Measurements from ENCODE around the gene KCNE4. TPM values are rescaled to one million over a fixed set of nuclear protein-coding genes. Genes with fewer than 3 reads are reported as not detected.

Gene KCNE4
- total RNA-seq, 1 experiment from 2014 or later, result 6.3 TPM

Other genes with a start within 250 kb of the KCNE4 start
- 178 and 215 TPM in 2 replicates for gene ACSL3, start 191.2 kb upstream of the KCNE4 start, total RNA-seq (2014; rRNA removed)